ENCODE data around the gene ITGB3BP. TPM values are rescaled to one million over a fixed set of nuclear protein-coding genes. Genes with fewer than 3 reads are reported as not detected.

The ITGB3BP gene
- total RNA-seq, 1 experiment from 2014 or later = 50.2 TPM

DNA sequence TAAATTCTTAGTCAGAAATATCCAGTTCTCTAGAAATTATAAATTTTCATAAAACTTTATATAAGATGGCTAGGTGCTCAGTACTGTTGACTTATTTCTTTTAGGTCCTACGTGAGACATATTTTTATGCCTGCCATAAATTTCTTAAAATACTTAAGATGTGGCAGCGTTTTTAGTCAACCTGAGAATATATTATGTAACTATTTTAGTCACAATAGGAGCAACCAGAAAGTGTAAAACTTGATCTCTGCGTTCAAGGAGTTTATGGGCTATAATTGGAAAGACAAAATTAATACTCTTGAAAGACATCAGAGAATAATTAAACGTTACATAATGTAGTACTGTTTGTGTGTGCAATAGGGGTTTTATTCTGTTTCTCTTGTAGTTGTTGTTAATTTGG lies 46.0 kb upstream of the ITGB3BP start:
- ChIA-PET POLR2A (no interaction called here), RAD21 (ENCODE audit: low non-redundant PET in 1 of 2, low total read pairs in 2 of 2, uncharacterized antibody in 2 of 2, unreplicated experiment in 2 of 2) (no interaction called here), CTCF (no interaction called here)
- DNase-seq (ENCODE audit: low read depth, low spot score) = no peak
- Histone ChIP-seq H3K9ac (ENCODE audit: low read length) (no peak overlapping the region), H3K4me2 (ENCODE audit: low read length) (no peak overlapping the region), H3K4me3 (replicated peaks in 1 of 2; ENCODE audit: low read depth in 1 of 2, low read length in 2 of 2) (no peak overlapping the region), H3K36me3 (ENCODE audit: control insufficient read depth in 1 of 2, insufficient read depth in 2 of 2, low read length in 2 of 2) (no peaks in the 10 kb centered on the region), H3K79me2 (ENCODE audit: insufficient read depth, low read length) (no peaks in the 10 kb centered on the region), H3K9me2 (ENCODE audit: insufficient read depth) (no peaks in the 10 kb centered on the region), H3K4me1 (ENCODE audit: control insufficient read depth in 1 of 2, insufficient read depth in 2 of 2, low read length in 2 of 2) (no peaks in the 10 kb centered on the region), H3K27me3 (ENCODE audit: insufficient read depth, low read length) (no peaks in the 10 kb centered on the region), H3K9me3 (ENCODE audit: control insufficient read depth in 1 of 2, insufficient read depth in 1 of 2, low read depth in 1 of 2, low read length in 2 of 2) (no peaks in the 10 kb centered on the region), H4K20me1 (ENCODE audit: insufficient read depth) (no peaks in the 10 kb centered on the region), H3K27ac (ENCODE audit: low read depth, low read length) (no peak overlapping the region), H2AFZ (ENCODE audit: low read depth, low read length, poor library complexity, severe bottlenecking) (no peak overlapping the region)
- TF ChIP-seq, protein P1, sequence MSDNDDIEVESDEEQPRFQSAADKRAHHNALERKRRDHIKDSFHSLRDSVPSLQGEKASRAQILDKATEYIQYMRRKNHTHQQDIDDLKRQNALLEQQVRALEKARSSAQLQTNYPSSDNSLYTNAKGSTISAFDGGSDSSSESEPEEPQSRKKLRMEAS (IDR thresholded peaks at IDR 0.05) = no peak
- TF ChIP-seq JUND (IDR thresholded peaks at IDR 0.05) (no peak), RAD21 (IDR thresholded peaks at IDR 0.05; ENCODE audit: low read depth) (no peak), EZH2 (IDR thresholded peaks at IDR 0.05) (no peak), SRF (IDR thresholded peaks at IDR 0.05; ENCODE audit: low read depth) (no peak), SIN3A (IDR thresholded peaks at IDR 0.05; ENCODE audit: low read depth) (no peak), POLR2A (IDR thresholded peaks at IDR 0.05; ENCODE audit: borderline replicate concordance, extremely low read depth, insufficient read depth, insufficient read length) (no peak), YY1 (IDR thresholded peaks at IDR 0.05; ENCODE audit: extremely low read depth, insufficient replicate concordance, low read depth, low read length) (no peak), ELF1 (IDR thresholded peaks at IDR 0.05; ENCODE audit: borderline replicate concordance, low read depth) (no peak), ZNF274 (IDR thresholded peaks at IDR 0.05; ENCODE audit: low read depth, low read length) (no peak), POLR2AphosphoS5 (IDR thresholded peaks at IDR 0.05; ENCODE audit: low read depth, low read length) (no peak), EGR1 (IDR thresholded peaks at IDR 0.05; ENCODE audit: low read depth) (no peak), CEBPB (IDR thresholded peaks at IDR 0.05; ENCODE audit: low read depth) (no peak), TCF7L2 (IDR thresholded peaks at IDR 0.05; ENCODE audit: borderline replicate concordance, extremely low read depth, insufficient read depth, insufficient read length) (no peak), SP1 (IDR thresholded peaks at IDR 0.05; ENCODE audit: low read depth) (no peak), FOSL1 (IDR thresholded peaks at IDR 0.05; ENCODE audit: low read depth) (no peak)
- TF ChIP-seq, protein P2, sequence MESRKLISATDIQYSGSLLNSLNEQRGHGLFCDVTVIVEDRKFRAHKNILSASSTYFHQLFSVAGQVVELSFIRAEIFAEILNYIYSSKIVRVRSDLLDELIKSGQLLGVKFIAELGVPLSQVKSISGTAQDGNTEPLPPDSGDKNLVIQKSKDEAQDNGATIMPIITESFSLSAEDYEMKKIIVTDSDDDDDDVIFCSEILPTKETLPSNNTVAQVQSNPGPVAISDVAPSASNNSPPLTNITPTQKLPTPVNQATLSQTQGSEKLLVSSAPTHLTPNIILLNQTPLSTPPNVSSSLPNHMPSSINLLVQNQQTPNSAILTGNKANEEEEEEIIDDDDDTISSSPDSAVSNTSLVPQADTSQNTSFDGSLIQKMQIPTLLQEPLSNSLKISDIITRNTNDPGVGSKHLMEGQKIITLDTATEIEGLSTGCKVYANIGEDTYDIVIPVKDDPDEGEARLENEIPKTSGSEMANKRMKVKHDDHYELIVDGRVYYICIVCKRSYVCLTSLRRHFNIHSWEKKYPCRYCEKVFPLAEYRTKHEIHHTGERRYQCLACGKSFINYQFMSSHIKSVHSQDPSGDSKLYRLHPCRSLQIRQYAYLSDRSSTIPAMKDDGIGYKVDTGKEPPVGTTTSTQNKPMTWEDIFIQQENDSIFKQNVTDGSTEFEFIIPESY (IDR thresholded peaks at IDR 0.05; ENCODE audit: extremely low read depth, insufficient replicate concordance, low read length) = no peak
- TF ChIP-seq, protein P3, sequence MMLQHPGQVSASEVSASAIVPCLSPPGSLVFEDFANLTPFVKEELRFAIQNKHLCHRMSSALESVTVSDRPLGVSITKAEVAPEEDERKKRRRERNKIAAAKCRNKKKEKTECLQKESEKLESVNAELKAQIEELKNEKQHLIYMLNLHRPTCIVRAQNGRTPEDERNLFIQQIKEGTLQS (IDR thresholded peaks at IDR 0.05) = no peak
- TF ChIP-seq, protein P4, sequence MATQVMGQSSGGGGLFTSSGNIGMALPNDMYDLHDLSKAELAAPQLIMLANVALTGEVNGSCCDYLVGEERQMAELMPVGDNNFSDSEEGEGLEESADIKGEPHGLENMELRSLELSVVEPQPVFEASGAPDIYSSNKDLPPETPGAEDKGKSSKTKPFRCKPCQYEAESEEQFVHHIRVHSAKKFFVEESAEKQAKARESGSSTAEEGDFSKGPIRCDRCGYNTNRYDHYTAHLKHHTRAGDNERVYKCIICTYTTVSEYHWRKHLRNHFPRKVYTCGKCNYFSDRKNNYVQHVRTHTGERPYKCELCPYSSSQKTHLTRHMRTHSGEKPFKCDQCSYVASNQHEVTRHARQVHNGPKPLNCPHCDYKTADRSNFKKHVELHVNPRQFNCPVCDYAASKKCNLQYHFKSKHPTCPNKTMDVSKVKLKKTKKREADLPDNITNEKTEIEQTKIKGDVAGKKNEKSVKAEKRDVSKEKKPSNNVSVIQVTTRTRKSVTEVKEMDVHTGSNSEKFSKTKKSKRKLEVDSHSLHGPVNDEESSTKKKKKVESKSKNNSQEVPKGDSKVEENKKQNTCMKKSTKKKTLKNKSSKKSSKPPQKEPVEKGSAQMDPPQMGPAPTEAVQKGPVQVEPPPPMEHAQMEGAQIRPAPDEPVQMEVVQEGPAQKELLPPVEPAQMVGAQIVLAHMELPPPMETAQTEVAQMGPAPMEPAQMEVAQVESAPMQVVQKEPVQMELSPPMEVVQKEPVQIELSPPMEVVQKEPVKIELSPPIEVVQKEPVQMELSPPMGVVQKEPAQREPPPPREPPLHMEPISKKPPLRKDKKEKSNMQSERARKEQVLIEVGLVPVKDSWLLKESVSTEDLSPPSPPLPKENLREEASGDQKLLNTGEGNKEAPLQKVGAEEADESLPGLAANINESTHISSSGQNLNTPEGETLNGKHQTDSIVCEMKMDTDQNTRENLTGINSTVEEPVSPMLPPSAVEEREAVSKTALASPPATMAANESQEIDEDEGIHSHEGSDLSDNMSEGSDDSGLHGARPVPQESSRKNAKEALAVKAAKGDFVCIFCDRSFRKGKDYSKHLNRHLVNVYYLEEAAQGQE (IDR thresholded peaks at IDR 0.05; ENCODE audit: low read depth) = no peak
- TF ChIP-seq, protein P5, sequence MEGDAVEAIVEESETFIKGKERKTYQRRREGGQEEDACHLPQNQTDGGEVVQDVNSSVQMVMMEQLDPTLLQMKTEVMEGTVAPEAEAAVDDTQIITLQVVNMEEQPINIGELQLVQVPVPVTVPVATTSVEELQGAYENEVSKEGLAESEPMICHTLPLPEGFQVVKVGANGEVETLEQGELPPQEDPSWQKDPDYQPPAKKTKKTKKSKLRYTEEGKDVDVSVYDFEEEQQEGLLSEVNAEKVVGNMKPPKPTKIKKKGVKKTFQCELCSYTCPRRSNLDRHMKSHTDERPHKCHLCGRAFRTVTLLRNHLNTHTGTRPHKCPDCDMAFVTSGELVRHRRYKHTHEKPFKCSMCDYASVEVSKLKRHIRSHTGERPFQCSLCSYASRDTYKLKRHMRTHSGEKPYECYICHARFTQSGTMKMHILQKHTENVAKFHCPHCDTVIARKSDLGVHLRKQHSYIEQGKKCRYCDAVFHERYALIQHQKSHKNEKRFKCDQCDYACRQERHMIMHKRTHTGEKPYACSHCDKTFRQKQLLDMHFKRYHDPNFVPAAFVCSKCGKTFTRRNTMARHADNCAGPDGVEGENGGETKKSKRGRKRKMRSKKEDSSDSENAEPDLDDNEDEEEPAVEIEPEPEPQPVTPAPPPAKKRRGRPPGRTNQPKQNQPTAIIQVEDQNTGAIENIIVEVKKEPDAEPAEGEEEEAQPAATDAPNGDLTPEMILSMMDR (IDR thresholded peaks at IDR 0.05 in 2 of 3, conservative IDR thresholded peaks at IDR 0.05 in 1 of 3; ENCODE audit: borderline replicate concordance in 1 of 3, insufficient read depth in 1 of 3, low read depth in 2 of 3, low read length in 2 of 3) = no peak
- intact Hi-C loops (cut with micrococcal nuclease) = no loop called here
- no peak for ATAC-seq
- BruUV-seq (replicated peaks) = no TSS peak

Data from HCT116 (cell line).